GM12878 (cell line): ENCODE measurements around the gene TNFAIP1. TPM values are rescaled to one million over a fixed set of nuclear protein-coding genes. Genes with fewer than 3 reads are reported as not detected.

ENCODE experiments used
- ATAC-seq: fragments of 200-7000 bp; cut with Tn5 transposase; 3 replicates; pipeline ENCODE4 v1.9.1; 2020; ENCODE audit warnings: mild to moderate bottlenecking, moderate library complexity
- BruUV-seq: library from RNA; stranded (reverse); fragments of 400-500 nt; replicated peaks from 2 replicates; lab custom pipeline; 2021; lab: Mats Ljungman, UMichigan
- CTCF ChIA-PET: fragments of 300-600 bp; sonication (Branson Sonifier 250); formaldehyde crosslinking; extraction: SDS; loops from one replicate; lab custom pipeline; 2021; ENCODE audit warnings: inconsistent platforms; lab: Yijun Ruan, JAX
- POLR2A ChIA-PET: fragments of 350-600 bp; formaldehyde crosslinking; extraction: SDS; loops from one replicate; lab custom pipeline; 2021; ENCODE audit warnings: inconsistent platforms; lab: Charles Lee
- RAD21 ChIA-PET: fragments of 300-600 bp; sonication (Branson Sonifier 250); formaldehyde crosslinking; loops from one replicate; lab custom pipeline; 2023; ENCODE audit warnings: antibody characterized with exemption; ENCODE audit not compliant: unreplicated experiment; lab: Charles Lee
- SMC1A ChIA-PET: fragments of 300-600 bp; sonication (Branson Sonifier 250); formaldehyde crosslinking; loops from one replicate; lab custom pipeline; 2023; ENCODE audit not compliant: unreplicated experiment, uncharacterized antibody; lab: Charles Lee
- DNase-seq: peaks from one replicate; pipeline ENCODE4 v3.0.0-alpha.2; 2011; ENCODE audit warnings: low read depth, low spot score
- FAIRE-seq: peaks from 3 replicates; lab custom pipeline; 2011; peaks lifted over from hg19 to GRCh38; lab: Jason Lieb, UNC
- H2AFZ ChIP-seq: 2 replicates; pipeline ENCODE4 v1.6.0; 2011; ENCODE audit warnings: low read depth, low read length, control low read depth; ENCODE audit not compliant: control insufficient read depth
- H3K27ac ChIP-seq: 2 replicates; pipeline ENCODE4 v1.5.1; 2011; ENCODE audit warnings: control low read depth; ENCODE audit not compliant: control insufficient read depth, insufficient read depth
- H3K27me3 ChIP-seq, 2 experiments: replicated peaks in 1 of 2; 2 replicates each; pipeline versions ENCODE4 v1.6.0 to v1.6.1; 2011; ENCODE audit warnings: low read length in 1 of 2; ENCODE audit not compliant: control insufficient read depth in 2 of 2, insufficient read depth in 2 of 2
- H3K36me3 ChIP-seq, 2 experiments: 2 replicates each; pipeline ENCODE4 v1.5.1; 2011; ENCODE audit warnings: low read length in 1 of 2; ENCODE audit not compliant: control insufficient read depth in 2 of 2, insufficient read depth in 2 of 2
- H3K4me1 ChIP-seq: 2 replicates; pipeline ENCODE4 v1.6.1; 2011; ENCODE audit warnings: mild to moderate bottlenecking, low read length, moderate library complexity, mixed read lengths; ENCODE audit not compliant: control insufficient read depth, insufficient read depth
- H3K4me2 ChIP-seq: 2 replicates; pipeline ENCODE4 v1.6.0; 2011; ENCODE audit warnings: control low read depth; ENCODE audit not compliant: control insufficient read depth, insufficient read depth
- H3K4me3 ChIP-seq: fragments of 200-600 bp; sonication (generic); 2 replicates; pipeline ENCODE4 v1.5.1; 2016
- H3K79me2 ChIP-seq: 2 replicates; pipeline ENCODE4 v1.6.0; 2011; ENCODE audit warnings: low read length; ENCODE audit not compliant: control insufficient read depth, insufficient read depth
- H3K9ac ChIP-seq: 2 replicates; pipeline ENCODE4 v1.8.0; 2011; ENCODE audit warnings: low read length, control low read depth, mixed read lengths; ENCODE audit not compliant: control insufficient read depth, insufficient read depth
- H3K9me3 ChIP-seq: replicated peaks from 3 replicates; pipeline ENCODE4 v1.5.1; 2011; ENCODE audit warnings: mild to moderate bottlenecking, low read length; ENCODE audit not compliant: control insufficient read depth, insufficient read depth
- H4K20me1 ChIP-seq: 2 replicates; pipeline ENCODE4 v1.6.0; 2011; ENCODE audit not compliant: control insufficient read depth, insufficient read depth
- BCL3 ChIP-seq: IDR thresholded peaks from 2 replicates; pipeline ENCODE4 v1.6.1; 2011; ENCODE audit warnings: borderline replicate concordance, low read depth, mild to moderate bottlenecking, moderate library complexity, low read length; ENCODE audit not compliant: insufficient read depth, poor library complexity, severe bottlenecking
- CREM ChIP-seq: IDR thresholded peaks from 2 replicates; pipeline ENCODE4 v1.6.1; 2014; ENCODE audit warnings: antibody characterized with exemption, low read depth
- SMARCA5 ChIP-seq: fragments of 450-650 bp; IDR thresholded peaks from 2 replicates; pipeline ENCODE4 v1.6.1; 2017; ENCODE audit warnings: mild to moderate bottlenecking
- WGBS: methylation state at CpG from one replicate; pipeline ENCODE4 v1.1.6; 2016; ENCODE audit warnings: low lambda C conversion rate; ENCODE audit not compliant: insufficient replicate concordance, insufficient coverage; ENCODE audit errors: missing lambda C conversion rate; 5-methylcytosine and 5-hydroxymethylcytosine counted together
- in situ Hi-C: fragments of 300-500 bp; cut with MboI; formaldehyde crosslinking; loops from 9 replicates; pipeline ENCODE4 v1.14.3; 2018; ENCODE audit warnings: mixed read lengths
- intact Hi-C: fragments of 100-400 bp; cut with micrococcal nuclease; formaldehyde crosslinking; loops from one replicate; pipeline ENCODE4 v1.14.2; 2022; ENCODE audit not compliant: unreplicated experiment
- polyA plus RNA-seq, 11 experiments: library from polyadenylated mRNA; depleted of rRNA in 4 of 11; unstranded in 6 of 11; stranded (reverse) in 5 of 11; fragments of >200 nt; fragmentation: Nextera tagmentation in 4 of 11; fragmentation: Illumina TruSeq in 1 of 11; extraction: Ambion mirVana in 4 of 11; extraction: Trizol in 1 of 11; gene quantifications; 1 replicate in 1 of 11; 2 replicates in 10 of 11; pipeline versions ENCODE4 v1.2.1 to v1.2.3, GENCODE V29; 2011 to 2016; ENCODE audit warnings: inconsistent platforms in 2 of 11, missing spikeins in 2 of 11, low read depth in 1 of 11
- total RNA-seq, 4 experiments: library from RNA; depleted of rRNA in 3 of 4; stranded (reverse); fragments of >200 nt in 3 of 4; fragmentation: Illumina TruSeq in 1 of 4; extraction: Trizol in 1 of 4; gene quantifications; 2 replicates each; pipeline versions ENCODE4 v1.2.1 to v1.2.3, GENCODE V29; 2013 to 2021

TNFAIP1 gene
- total and polyA plus RNA-seq, 10 of the 15 experiments (the other 5 are each of a cell fraction or from before 2014, with no cell fraction given), result 1.8 to 16.9 (median 11.7) TPM

- intact Hi-C loops, result no loop called here
- no peak for TF ChIP-seq CREM
- no peak for TF ChIP-seq BCL3
- peaks cover 0 to 15% of the 10 kb centered on the region in 2 experiments; a peak in 3 of 4 replicates for H3K36me3 ChIP-seq
Observed at GRCh38 chr17:28392491-28392890, 56.9 kb downstream of the TNFAIP1 start.

GRCh38 chr17:28394337-28395116, 59.0 kb downstream of the TNFAIP1 start:
- CTCF ChIA-PET, result interaction anchor here (1.7 kb wide), 1 partner anchor 22 kb away, joined by 3 read pairs; no protein-coding TSS in a partner anchor
- no TSS peak for BruUV-seq
- H3K4me2 ChIP-seq, result no peak overlapping the region

More at GRCh38 chr17:28392491-28392890, 56.9 kb downstream of the TNFAIP1 start:
- in situ Hi-C loops, result no loop called here
- no peak for ATAC-seq
- Histone ChIP-seq H3K4me2 (no peak overlapping the region), H4K20me1 (no peaks in the 10 kb centered on the region), H2AFZ (no peak overlapping the region), H3K9ac (no peak overlapping the region), H3K4me3 (no peak overlapping the region), H3K4me1 (no peaks in the 10 kb centered on the region), H3K9me3 (no peaks in the 10 kb centered on the region), H3K27ac (no peak overlapping the region), H3K79me2 (no peaks in the 10 kb centered on the region), H3K27me3 (no peaks in the 10 kb centered on the region)
- RAD21 ChIA-PET, result no interaction called here
- no TSS peak for BruUV-seq
- POLR2A ChIA-PET, result no interaction called here
- SMC1A ChIA-PET, result no interaction called here
- FAIRE-seq, result no peak
- DNase-seq, result no peak
- CTCF ChIA-PET, result interaction anchor here (1.7 kb wide), 1 partner anchor 24 kb away, joined by 5 read pairs; no protein-coding TSS in a partner anchor
- 98% methylated on average over 10 of the region's 10 CpGs for WGBS

More at GRCh38 chr17:28394337-28395116, 59.0 kb downstream of the TNFAIP1 start:
- FAIRE-seq, result no peak
- Histone ChIP-seq H2AFZ (no peak overlapping the region), H3K79me2 (no peaks in the 10 kb centered on the region), H3K4me1 (no peaks in the 10 kb centered on the region), H4K20me1 (no peaks in the 10 kb centered on the region), H3K9me3 (no peaks in the 10 kb centered on the region), H3K36me3 (peaks cover 1 to 11% of the 10 kb centered on the region in 2 experiments), H3K4me3 (no peak overlapping the region), H3K27me3 (no peaks in the 10 kb centered on the region), H3K27ac (no peak overlapping the region), H3K9ac (no peak overlapping the region)
- RAD21 ChIA-PET, result no interaction called here
- ATAC-seq, result no peak
- SMC1A ChIA-PET, result no interaction called here
- in situ Hi-C loops, result no loop called here
- TF ChIP-seq SMARCA5, result no peak
- intact Hi-C loops, result no loop called here
- POLR2A ChIA-PET, result no interaction called here
- WGBS, result 53% methylated on average over 7 of the region's 7 CpGs
- DNase-seq, result no peak
